Right lobe of liver (tissue), 4 donors: ENCODE results near the gene TTLL12.

Experiments used
- POLR2A ChIP-seq: fragments of 450-650 bp; IDR thresholded peaks from one replicate; pipeline ENCODE4 v1.6.1; 2017; ENCODE audit warnings: antibody characterized with exemption, mild to moderate bottlenecking
- TF ChIP-seq, protein P1 (sequence below), 4 donors: fragments of 200-600 bp in 3 of 4; fragments of 450-650 bp in 1 of 4; IDR thresholded peaks; one replicate each; pipeline versions ENCODE4 v1.5.1 to v1.8.0; 2016 to 2022; ENCODE audit warnings: antibody characterized with exemption in 4 of 4, mild to moderate bottlenecking in 2 of 4
- donor health status: DM: no; HTN: no; CAD: no.
- donor health status: DM: no; HTN: no; CAD: no.
- donor health status: DM: no; HTN: yes; CAD: no.

DNA sequence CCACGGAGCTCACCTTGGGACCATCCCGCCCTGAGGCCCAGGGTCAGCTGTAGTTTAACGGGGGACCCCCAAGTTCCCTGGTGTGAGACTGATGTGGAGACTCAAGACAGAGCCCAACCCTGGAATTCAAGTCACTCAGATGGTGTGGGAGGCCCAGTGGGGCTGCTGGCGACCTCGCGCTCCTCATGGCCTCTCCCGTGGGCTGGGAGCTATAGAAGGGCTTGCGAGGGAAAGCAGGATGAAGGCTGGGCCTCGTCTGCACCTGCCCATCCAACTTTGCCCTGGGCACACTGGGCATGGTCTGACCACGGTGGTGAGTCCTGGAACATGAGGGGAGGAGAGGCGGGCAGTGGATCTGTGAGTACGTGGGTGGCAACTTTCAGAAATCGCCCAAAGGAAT is 13.6 kb upstream of the TTLL12 start:
- TF ChIP-seq, protein P1, sequence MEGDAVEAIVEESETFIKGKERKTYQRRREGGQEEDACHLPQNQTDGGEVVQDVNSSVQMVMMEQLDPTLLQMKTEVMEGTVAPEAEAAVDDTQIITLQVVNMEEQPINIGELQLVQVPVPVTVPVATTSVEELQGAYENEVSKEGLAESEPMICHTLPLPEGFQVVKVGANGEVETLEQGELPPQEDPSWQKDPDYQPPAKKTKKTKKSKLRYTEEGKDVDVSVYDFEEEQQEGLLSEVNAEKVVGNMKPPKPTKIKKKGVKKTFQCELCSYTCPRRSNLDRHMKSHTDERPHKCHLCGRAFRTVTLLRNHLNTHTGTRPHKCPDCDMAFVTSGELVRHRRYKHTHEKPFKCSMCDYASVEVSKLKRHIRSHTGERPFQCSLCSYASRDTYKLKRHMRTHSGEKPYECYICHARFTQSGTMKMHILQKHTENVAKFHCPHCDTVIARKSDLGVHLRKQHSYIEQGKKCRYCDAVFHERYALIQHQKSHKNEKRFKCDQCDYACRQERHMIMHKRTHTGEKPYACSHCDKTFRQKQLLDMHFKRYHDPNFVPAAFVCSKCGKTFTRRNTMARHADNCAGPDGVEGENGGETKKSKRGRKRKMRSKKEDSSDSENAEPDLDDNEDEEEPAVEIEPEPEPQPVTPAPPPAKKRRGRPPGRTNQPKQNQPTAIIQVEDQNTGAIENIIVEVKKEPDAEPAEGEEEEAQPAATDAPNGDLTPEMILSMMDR (IDR thresholded peaks at IDR 0.05): no peak
- no peak for TF ChIP-seq POLR2A
